Spleen (tissue), 11 donors: Measurements from ENCODE around the gene TCL1A. TPM values are rescaled to one million over a fixed set of nuclear protein-coding genes. Genes with fewer than 3 reads are reported as not detected.

Source experiments
- DNase-seq: peaks from one replicate; pipeline ENCODE4 v3.0.0-alpha.2; 2020
- H3K27ac ChIP-seq, 8 donors: fragments of 200-600 bp; sonication (generic) in 7 of 8; 1 replicate in 4 of 8; 2 replicates in 4 of 8; pipeline versions ENCODE4 v1.5.0 to v1.8.0; 2016 to 2021; ENCODE audit warnings: inconsistent platforms in 4 of 8, mild to moderate bottlenecking in 4 of 8, moderate library complexity in 1 of 8
- H3K27me3 ChIP-seq, 7 donors: fragments of 200-600 bp; sonication (generic) in 6 of 7; replicated peaks in 1 of 7; 1 replicate in 4 of 7; 2 replicates in 3 of 7; pipeline versions ENCODE4 v1.5.0 to v1.8.0; 2016 to 2021; ENCODE audit warnings: inconsistent platforms in 3 of 7, mild to moderate bottlenecking in 1 of 7
- H3K36me3 ChIP-seq, 6 donors: fragments of 200-600 bp; sonication (generic) in 5 of 6; 1 replicate in 4 of 6; 2 replicates in 2 of 6; pipeline versions ENCODE4 v1.5.0 to v1.8.0; 2016 to 2021; ENCODE audit warnings: inconsistent platforms in 2 of 6
- H3K4me1 ChIP-seq, 6 donors: fragments of 200-600 bp; sonication (generic) in 5 of 6; 1 replicate in 3 of 6; 2 replicates in 3 of 6; pipeline versions ENCODE4 v1.5.0 to v1.8.0; 2016 to 2021; ENCODE audit warnings: inconsistent platforms in 3 of 6
- H3K4me3 ChIP-seq, 8 donors: fragments of 200-600 bp; sonication (generic) in 7 of 8; 1 replicate in 4 of 8; 2 replicates in 4 of 8; pipeline versions ENCODE4 v1.5.0 to v1.8.0; 2016 to 2021; ENCODE audit warnings: inconsistent platforms in 4 of 8, mild to moderate bottlenecking in 4 of 8, moderate library complexity in 2 of 8
- H3K9me3 ChIP-seq, 8 donors: fragments of 200-600 bp; sonication (generic) in 7 of 8; 1 replicate in 4 of 8; 2 replicates in 4 of 8; pipeline versions ENCODE4 v1.5.0 to v1.8.0; 2016 to 2021; ENCODE audit warnings: inconsistent platforms in 4 of 8
- POLR2A ChIP-seq, 3 donors: fragments of 450-650 bp; IDR thresholded peaks; one replicate each; pipeline ENCODE4 v1.5.1; 2017; ENCODE audit warnings: antibody characterized with exemption in 3 of 3, mild to moderate bottlenecking in 1 of 3
- POLR2AphosphoS5 ChIP-seq, 3 donors: sonication (generic); formaldehyde crosslinking; IDR thresholded peaks; one replicate each; pipeline ENCODE4 v1.5.1; 2017; ENCODE audit warnings: antibody characterized with exemption in 3 of 3
- WGBS, 5 donors: extraction: QIAGEN DNeasy Blood & Tissue Kit in 3 of 5; methylation state at CpG; one replicate each; pipeline versions ENCODE4 v1.1.5 to v1.1.7; 2013 to 2018; 5-methylcytosine and 5-hydroxymethylcytosine counted together
- intact Hi-C: fragments of 100-400 bp; cut with DNase I; formaldehyde crosslinking; loops from one replicate; pipeline ENCODE4 v1.15.0; 2023; ENCODE audit warnings: low total_unique reads
- polyA plus RNA-seq, 3 donors: library from polyadenylated mRNA; stranded (reverse); fragments of 200-250 nt; gene quantifications; one replicate each; pipeline ENCODE4 v1.2.1, GENCODE V29; 2013
- total RNA-seq, 7 donors: library from RNA; depleted of rRNA in 3 of 7; stranded (reverse); fragments of >200 nt in 3 of 7; fragmentation: NEBNext Ultra II Directional in 4 of 7; extraction: Animal tissue kit (Norgen Biotek cat#: 25700) in 4 of 7; gene quantifications; one replicate each; pipeline versions ENCODE4 v1.1.0 to v1.2.1, GENCODE V29; 2016 to 2021
- TF ChIP-seq, protein P1 (sequence below), 11 experiments: fragments of 200-600 bp in 7 of 11; fragments of 450-650 bp in 4 of 11; sonication (generic) in 4 of 11; IDR thresholded peaks in 8 of 11; conservative IDR thresholded peaks in 3 of 11; 1 replicate in 7 of 11; 2 replicates in 4 of 11; pipeline versions ENCODE4 v1.4.0 to v1.8.0; 2016 to 2021; ENCODE audit warnings: antibody characterized with exemption in 11 of 11, inconsistent platforms in 4 of 11, mild to moderate bottlenecking in 1 of 11
- donor health status: healthy with polysubstance abuse.
- donor health status: DM: no; HTN: no; CAD: no; lungs with moderate emphysema.
- donor health status: DM: no; HTN: no; CAD: no.
- donor health status: Bipolar disorder and iron deficiency.
- donor health status: healthy.
- donor health status: DM: no; HTN: no; CAD: no.
- donor health status: DM: yes; HTN: yes; CAD: no.

Gene TCL1A
- total and polyA plus RNA-seq, 10 donors: 12.8 to 520 (median 64.4) TPM

- Histone ChIP-seq H3K27me3 (peaks cover 0 to 23% (median 0%) of the 10 kb centered on the region in 7 donors), H3K4me1 (no peaks in the 10 kb centered on the region)
- DNase-seq: no peak
Observed at GRCh38 chr14:95759941-95760340, 46.0 kb upstream of the TCL1A start.

GRCh38 chr14:95758331-95758730, 44.4 kb upstream of the TCL1A start:
- no peak overlapping the region for H3K4me3 ChIP-seq
- H3K9me3 ChIP-seq: no peaks in the 10 kb centered on the region
- H3K27ac ChIP-seq: no peak overlapping the region
- TF ChIP-seq POLR2AphosphoS5 (IDR thresholded peaks at IDR 0.05): no peak
- TF ChIP-seq, protein P1, sequence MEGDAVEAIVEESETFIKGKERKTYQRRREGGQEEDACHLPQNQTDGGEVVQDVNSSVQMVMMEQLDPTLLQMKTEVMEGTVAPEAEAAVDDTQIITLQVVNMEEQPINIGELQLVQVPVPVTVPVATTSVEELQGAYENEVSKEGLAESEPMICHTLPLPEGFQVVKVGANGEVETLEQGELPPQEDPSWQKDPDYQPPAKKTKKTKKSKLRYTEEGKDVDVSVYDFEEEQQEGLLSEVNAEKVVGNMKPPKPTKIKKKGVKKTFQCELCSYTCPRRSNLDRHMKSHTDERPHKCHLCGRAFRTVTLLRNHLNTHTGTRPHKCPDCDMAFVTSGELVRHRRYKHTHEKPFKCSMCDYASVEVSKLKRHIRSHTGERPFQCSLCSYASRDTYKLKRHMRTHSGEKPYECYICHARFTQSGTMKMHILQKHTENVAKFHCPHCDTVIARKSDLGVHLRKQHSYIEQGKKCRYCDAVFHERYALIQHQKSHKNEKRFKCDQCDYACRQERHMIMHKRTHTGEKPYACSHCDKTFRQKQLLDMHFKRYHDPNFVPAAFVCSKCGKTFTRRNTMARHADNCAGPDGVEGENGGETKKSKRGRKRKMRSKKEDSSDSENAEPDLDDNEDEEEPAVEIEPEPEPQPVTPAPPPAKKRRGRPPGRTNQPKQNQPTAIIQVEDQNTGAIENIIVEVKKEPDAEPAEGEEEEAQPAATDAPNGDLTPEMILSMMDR (IDR thresholded peaks at IDR 0.05 in 8 of 11, conservative IDR thresholded peaks at IDR 0.05 in 3 of 11): no peak
- no peaks in the 10 kb centered on the region for H3K36me3 ChIP-seq
- intact Hi-C loops: no loop called here
- no peak for DNase-seq
- peaks cover 0 to 23% (median 0%) of the 10 kb centered on the region in 7 donors for H3K27me3 ChIP-seq
- no peaks in the 10 kb centered on the region for H3K4me1 ChIP-seq
- 71 to 85% (median 76%) methylated on average over 7 of the region's 7 CpGs for WGBS, 5 donors

More at GRCh38 chr14:95759941-95760340, 46.0 kb upstream of the TCL1A start:
- no peak overlapping the region for H3K4me3 ChIP-seq
- intact Hi-C loops: no loop called here
- H3K9me3 ChIP-seq: no peaks in the 10 kb centered on the region
- TF ChIP-seq POLR2AphosphoS5 (IDR thresholded peaks at IDR 0.05) (no peak), POLR2A (IDR thresholded peaks at IDR 0.05) (no peak)
- TF ChIP-seq, protein P1 (IDR thresholded peaks at IDR 0.05 in 8 of 11, conservative IDR thresholded peaks at IDR 0.05 in 3 of 11): no peak
- H3K36me3 ChIP-seq: no peaks in the 10 kb centered on the region
- H3K27ac ChIP-seq: no peak overlapping the region

DNA sequence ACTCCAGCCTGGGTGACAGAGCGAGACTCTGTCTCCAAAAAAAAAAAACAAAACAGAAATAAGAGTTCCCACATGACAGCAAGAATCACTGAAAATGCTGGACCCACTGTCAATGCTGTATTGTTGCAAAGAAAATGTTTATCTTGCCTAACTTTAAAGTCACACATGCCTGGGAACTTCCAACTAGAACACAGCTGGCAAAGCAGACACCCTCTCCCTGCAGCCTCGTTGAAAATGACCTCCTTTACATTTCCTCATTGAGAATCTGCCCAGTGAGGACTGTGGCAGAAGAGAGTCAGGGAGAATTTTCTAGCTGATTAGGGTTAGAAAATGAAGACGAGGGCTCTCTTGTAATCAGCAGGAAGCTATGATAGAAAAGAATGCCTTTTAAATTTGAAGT, 42.8 kb upstream of the TCL1A start:
- Histone ChIP-seq H3K4me3 (no peak overlapping the region), H3K36me3 (no peaks in the 10 kb centered on the region), H3K4me1 (no peaks in the 10 kb centered on the region), H3K9me3 (no peaks in the 10 kb centered on the region), H3K27me3 (peaks cover 0 to 23% (median 0%) of the 10 kb centered on the region in 7 donors), H3K27ac (no peak overlapping the region)
- TF ChIP-seq POLR2A (IDR thresholded peaks at IDR 0.05) (no peak), POLR2AphosphoS5 (IDR thresholded peaks at IDR 0.05) (no peak)
- TF ChIP-seq, protein P1 (IDR thresholded peaks at IDR 0.05 in 8 of 11, conservative IDR thresholded peaks at IDR 0.05 in 3 of 11): no peak
- WGBS, 5 donors: 48 to 66% (median 53%) methylated on average over 3 of the region's 3 CpGs
- DNase-seq: no peak
- intact Hi-C loops: no loop called here

DNA sequence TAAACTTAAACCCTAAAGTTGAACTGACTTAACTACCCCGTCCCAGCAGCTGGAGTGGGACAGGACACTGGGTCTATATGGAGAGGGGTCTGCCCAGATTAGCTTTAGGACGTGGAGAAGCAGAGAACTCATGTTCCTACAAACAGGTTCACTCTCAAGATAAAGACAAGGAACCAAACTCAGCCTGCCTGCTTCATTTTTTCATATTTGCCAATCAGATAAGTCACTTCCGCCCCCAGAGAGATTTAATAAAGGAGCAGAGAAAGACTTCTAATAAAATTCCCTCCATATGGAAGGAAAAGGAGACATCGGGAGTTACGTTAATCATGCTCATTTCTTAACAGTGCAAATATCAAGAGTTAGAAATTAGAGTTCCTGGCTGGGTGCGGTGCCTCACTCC, 42.2 kb upstream of the TCL1A start:
- H3K9me3 ChIP-seq: no peaks in the 10 kb centered on the region
- no peak overlapping the region for H3K4me3 ChIP-seq
- intact Hi-C loops: no loop called here
- TF ChIP-seq, protein P1 (IDR thresholded peaks at IDR 0.05 in 8 of 11, conservative IDR thresholded peaks at IDR 0.05 in 3 of 11): no peak
- TF ChIP-seq POLR2A (IDR thresholded peaks at IDR 0.05) (no peak), POLR2AphosphoS5 (IDR thresholded peaks at IDR 0.05) (no peak)
- no peak for DNase-seq
- no peak overlapping the region for H3K27ac ChIP-seq
- no peaks in the 10 kb centered on the region for H3K4me1 ChIP-seq
- 72 to 82% (median 77%) methylated on average over 6 of the region's 6 CpGs for WGBS, 5 donors
- peaks cover 0 to 18% (median 0%) of the 10 kb centered on the region in 7 donors for H3K27me3 ChIP-seq
- H3K36me3 ChIP-seq: no peaks in the 10 kb centered on the region
